ENCODE measurements around the gene HM13. TPM values are rescaled to one million over a fixed set of nuclear protein-coding genes. Genes with fewer than 3 reads are reported as not detected.

The HM13 gene
- polyA plus RNA-seq, 1 donor (not counting 4 experiments of a cell fraction or from before 2014, with no cell fraction given), result 127 TPM

- H2AFZ ChIP-seq (ENCODE audit: control insufficient read depth, low read length), result no peak overlapping the region
- no peaks in the 10 kb centered on the region for H3K27me3 ChIP-seq (ENCODE audit: control insufficient read depth, extremely low read depth, insufficient read depth, low read length)
- H3K4me1 ChIP-seq (ENCODE audit: control insufficient read depth, extremely low read depth, insufficient read depth, low read length), result no peaks in the 10 kb centered on the region
- dilution Hi-C loops (cut with MboI; ENCODE audit: extremely low pct_ligation_motif_present, low sequenced_read_pairs), result no loop called here
- H3K9me3 ChIP-seq (ENCODE audit: control insufficient read depth, low read depth, low read length), result no peaks in the 10 kb centered on the region
- H3K4me2 ChIP-seq (ENCODE audit: control insufficient read depth, extremely low read depth, insufficient read depth, low read depth, low read length), result no peak overlapping the region
- no peaks in the 10 kb centered on the region for H3K9me1 ChIP-seq (ENCODE audit: control insufficient read depth, extremely low read depth, insufficient read depth, low read length)
- peaks cover 62% of the 10 kb centered on the region for H3K79me2 ChIP-seq (ENCODE audit: control insufficient read depth, insufficient read depth, low read length)
- TF ChIP-seq EZH2 (IDR thresholded peaks at IDR 0.05; ENCODE audit: low read length), result no peak
- no peak for TF ChIP-seq CTCF (optimal IDR thresholded peaks at IDR 0.05 in 1 of 3, IDR thresholded peaks at IDR 0.05 in 1 of 3, conservative IDR thresholded peaks at IDR 0.05 in 1 of 3; ENCODE audit: extremely low read depth in 1 of 3, insufficient read depth in 2 of 3, low read length in 3 of 3)
- peaks cover 17% of the 10 kb centered on the region for H4K20me1 ChIP-seq (ENCODE audit: control insufficient read depth, extremely low read depth, insufficient read depth, low read length)
- H3K9ac ChIP-seq (ENCODE audit: control insufficient read depth, extremely low read depth, insufficient read depth, low read length), result no peak overlapping the region
- no peak overlapping the region for H3K4me3 ChIP-seq (ENCODE audit: control insufficient read depth in 2 of 3, extremely low read depth in 1 of 3, insufficient read depth in 2 of 3, low read depth in 1 of 3, low read length in 3 of 3)
- H3K27ac ChIP-seq (ENCODE audit: control insufficient read depth, insufficient read depth, low read length), result no peak overlapping the region
- no peak for DNase-seq (ENCODE audit: low read depth, low spot score)
- no peak for FAIRE-seq
- H3K36me3 ChIP-seq (ENCODE audit: control insufficient read depth in 2 of 2, extremely low read depth in 1 of 2, insufficient read depth in 2 of 2, low read length in 2 of 2), result peaks cover 16 to 24% of the 10 kb centered on the region in 2 experiments
Measured at GRCh38 chr20:31523361-31524283, 9.4 kb downstream of the HM13 start.

- DNase-seq (ENCODE audit: low read depth, low spot score) (no peak), FAIRE-seq (no peak)
- Histone ChIP-seq H3K36me3 (ENCODE audit: control insufficient read depth in 2 of 2, extremely low read depth in 1 of 2, insufficient read depth in 2 of 2, low read length in 2 of 2) (peaks cover 18 to 24% of the 10 kb centered on the region in 2 experiments), H2AFZ (ENCODE audit: control insufficient read depth, low read length) (no peak overlapping the region), H4K20me1 (ENCODE audit: control insufficient read depth, extremely low read depth, insufficient read depth, low read length) (peaks cover 8% of the 10 kb centered on the region), H3K9me1 (ENCODE audit: control insufficient read depth, extremely low read depth, insufficient read depth, low read length) (no peaks in the 10 kb centered on the region), H3K4me3 (ENCODE audit: control insufficient read depth in 2 of 3, extremely low read depth in 1 of 3, insufficient read depth in 2 of 3, low read depth in 1 of 3, low read length in 3 of 3) (no peak overlapping the region), H3K9ac (ENCODE audit: control insufficient read depth, extremely low read depth, insufficient read depth, low read length) (no peak overlapping the region), H3K79me2 (ENCODE audit: control insufficient read depth, insufficient read depth, low read length) (peaks cover 38% of the 10 kb centered on the region), H3K27me3 (ENCODE audit: control insufficient read depth, extremely low read depth, insufficient read depth, low read length) (no peaks in the 10 kb centered on the region), H3K4me1 (ENCODE audit: control insufficient read depth, extremely low read depth, insufficient read depth, low read length) (no peaks in the 10 kb centered on the region), H3K4me2 (ENCODE audit: control insufficient read depth, extremely low read depth, insufficient read depth, low read depth, low read length) (no peak overlapping the region), H3K9me3 (ENCODE audit: control insufficient read depth, low read depth, low read length) (no peaks in the 10 kb centered on the region), H3K27ac (ENCODE audit: control insufficient read depth, insufficient read depth, low read length) (no peak overlapping the region)
- TF ChIP-seq EZH2 (IDR thresholded peaks at IDR 0.05; ENCODE audit: low read length) (no peak), CTCF (optimal IDR thresholded peaks at IDR 0.05 in 1 of 3, IDR thresholded peaks at IDR 0.05 in 1 of 3, conservative IDR thresholded peaks at IDR 0.05 in 1 of 3; ENCODE audit: extremely low read depth in 1 of 3, insufficient read depth in 2 of 3, low read length in 3 of 3) (no peak)
- dilution Hi-C loops (cut with MboI; ENCODE audit: extremely low pct_ligation_motif_present, low sequenced_read_pairs), result no loop called here
Measured at GRCh38 chr20:31527266-31527665, 13.0 kb downstream of the HM13 start.
